Endothelial cell of umbilical vein (primary cell): ENCODE data around the gene LCE1D. TPM values are rescaled to one million over a fixed set of nuclear protein-coding genes. Genes with fewer than 3 reads are reported as not detected.

Experiments
- polyA plus RNA-seq, 4 experiments: library from polyadenylated mRNA; depleted of rRNA in 3 of 4; stranded (reverse) in 3 of 4; unstranded in 1 of 4; fragments of >200 nt; gene quantifications; 2 replicates each; pipeline versions ENCODE4 v1.2.1 to v1.2.3, GENCODE V29; 2011 to 2012; ENCODE audit warnings: missing spikeins in 1 of 4
- total RNA-seq: library from RNA; stranded (reverse); gene quantifications from 2 replicates; pipeline ENCODE4 v1.2.3, GENCODE V29; 2021

Gene LCE1D
- total and polyA plus RNA-seq, 2 donors (not counting 3 experiments of a cell fraction or from before 2014, with no cell fraction given), result not detected

Other genes with a start within 250 kb of the LCE1D start
- gene LCE3E, start 229.9 kb upstream of the LCE1D start, total RNA-seq, result not detected in 2 replicates
- gene LCE3E, start 229.9 kb upstream of the LCE1D start, polyA plus RNA-seq, result not detected in 2 replicates
- not detected in 2 replicates for gene LCE3D, start 216.2 kb upstream of the LCE1D start, total RNA-seq
- gene LCE3D, start 216.2 kb upstream of the LCE1D start, polyA plus RNA-seq, result not detected in 2 replicates
- not detected in 2 replicates for gene LCE3C, start 196.5 kb upstream of the LCE1D start, total RNA-seq
- not detected in 2 replicates for gene LCE3C, start 196.5 kb upstream of the LCE1D start, polyA plus RNA-seq
- gene LCE3B, start 182.9 kb upstream of the LCE1D start, total RNA-seq, result not detected in 2 replicates
- gene LCE3B, start 182.9 kb upstream of the LCE1D start, polyA plus RNA-seq, result not detected in 2 replicates
- not detected in 2 replicates for gene LCE3A, start 173.6 kb upstream of the LCE1D start, total RNA-seq
- gene LCE3A, start 173.6 kb upstream of the LCE1D start, polyA plus RNA-seq, result not detected in 2 replicates
- gene LCE2D, start 133.3 kb upstream of the LCE1D start, total RNA-seq, result not detected in 2 replicates
- not detected in 2 replicates for gene LCE2D, start 133.3 kb upstream of the LCE1D start, polyA plus RNA-seq
- gene LCE2C, start 121.4 kb upstream of the LCE1D start, total RNA-seq, result not detected in 2 replicates
- not detected in 2 replicates for gene LCE2C, start 121.4 kb upstream of the LCE1D start, polyA plus RNA-seq
- gene LCE2B, start 110.6 kb upstream of the LCE1D start, total RNA-seq, result not detected in 2 replicates
- gene LCE2B, start 110.6 kb upstream of the LCE1D start, polyA plus RNA-seq, result not detected in 2 replicates
- not detected in 2 replicates for gene LCE2A, start 98.4 kb upstream of the LCE1D start, total RNA-seq
- not detected in 2 replicates for gene LCE2A, start 98.4 kb upstream of the LCE1D start, polyA plus RNA-seq
- gene LCE4A, start 88.6 kb upstream of the LCE1D start, total RNA-seq, result not detected in 2 replicates
- gene LCE4A, start 88.6 kb upstream of the LCE1D start, polyA plus RNA-seq, result not detected in 2 replicates
- gene KPRP, start 38.7 kb upstream of the LCE1D start, total RNA-seq, result not detected in 2 replicates
- gene KPRP, start 38.7 kb upstream of the LCE1D start, polyA plus RNA-seq, result not detected in 2 replicates
- gene LCE1F, start 21.6 kb upstream of the LCE1D start, total RNA-seq, result not detected in 2 replicates
- gene LCE1F, start 21.6 kb upstream of the LCE1D start, polyA plus RNA-seq, result not detected in 2 replicates
- gene LCE1E, start 10.5 kb upstream of the LCE1D start, total RNA-seq, result not detected in 2 replicates
- not detected in 2 replicates for gene LCE1E, start 10.5 kb upstream of the LCE1D start, polyA plus RNA-seq
- gene LCE1C, start 9.9 kb downstream of the LCE1D start, total RNA-seq, result not detected in 2 replicates
- gene LCE1C, start 9.9 kb downstream of the LCE1D start, polyA plus RNA-seq, result not detected in 2 replicates
- gene LCE1B, start 15.2 kb downstream of the LCE1D start, total RNA-seq, result not detected in 2 replicates
- not detected in 2 replicates for gene LCE1B, start 15.2 kb downstream of the LCE1D start, polyA plus RNA-seq
- not detected in 2 replicates for gene LCE1A, start 30.8 kb downstream of the LCE1D start, total RNA-seq
- not detected in 2 replicates for gene LCE1A, start 30.8 kb downstream of the LCE1D start, polyA plus RNA-seq
- not detected in 2 replicates for gene LCE6A, start 46.1 kb downstream of the LCE1D start, total RNA-seq
- not detected in 2 replicates for gene LCE6A, start 46.1 kb downstream of the LCE1D start, polyA plus RNA-seq
- gene LCE7A, start 63.3 kb downstream of the LCE1D start, total RNA-seq, result not detected in 2 replicates
- not detected in 2 replicates for gene LCE7A, start 63.3 kb downstream of the LCE1D start, polyA plus RNA-seq
- gene SMCP, start 81.6 kb downstream of the LCE1D start, total RNA-seq, result not detected in 2 replicates
- not detected in 2 replicates for gene SMCP, start 81.6 kb downstream of the LCE1D start, polyA plus RNA-seq
- gene IVL, start 111.8 kb downstream of the LCE1D start, total RNA-seq, result not detected in 2 replicates
- not detected in 2 replicates for gene IVL, start 111.8 kb downstream of the LCE1D start, polyA plus RNA-seq
- not detected in 2 replicates for gene SPRR5, start 150.5 kb downstream of the LCE1D start, total RNA-seq
- not detected in 2 replicates for gene SPRR5, start 150.5 kb downstream of the LCE1D start, polyA plus RNA-seq
- not detected in 2 replicates for gene SPRR4, start 173.9 kb downstream of the LCE1D start, total RNA-seq
- gene SPRR4, start 173.9 kb downstream of the LCE1D start, polyA plus RNA-seq, result not detected in 2 replicates
- gene SPRR1A, start 187.4 kb downstream of the LCE1D start, total RNA-seq, result not detected in 2 replicates
- gene SPRR1A, start 187.4 kb downstream of the LCE1D start, polyA plus RNA-seq, result not detected in 2 replicates
- gene SPRR3, start 205.0 kb downstream of the LCE1D start, total RNA-seq, result not detected in 2 replicates
- gene SPRR3, start 205.0 kb downstream of the LCE1D start, polyA plus RNA-seq, result not detected in 2 replicates
- not detected in 2 replicates for gene SPRR1B, start 234.5 kb downstream of the LCE1D start, total RNA-seq
- gene SPRR1B, start 234.5 kb downstream of the LCE1D start, polyA plus RNA-seq, result not detected in 2 replicates
- gene SPRR2D, start 244.4 kb downstream of the LCE1D start, total RNA-seq, result not detected in 2 replicates
- not detected in 2 replicates for gene SPRR2D, start 244.4 kb downstream of the LCE1D start, polyA plus RNA-seq